OCI-LY7 (cell line): Measurements from ENCODE around the gene TNFAIP8L1. TPM values are rescaled to one million over a fixed set of nuclear protein-coding genes. Genes with fewer than 3 reads are reported as not detected.

ENCODE experiments used
- BruUV-seq: library from RNA; stranded (reverse); fragments of 400-500 nt; replicated peaks from 2 replicates; lab custom pipeline; 2021; lab: Mats Ljungman, UMichigan
- CTCF ChIA-PET: fragments of 300-600 bp; sonication (Branson Sonifier 250); formaldehyde crosslinking; loops from one replicate; lab custom pipeline; 2022; ENCODE audit warnings: antibody characterized with exemption; ENCODE audit not compliant: unreplicated experiment; lab: Charles Lee
- POLR2A ChIA-PET: fragments of 300-600 bp; sonication (Branson Sonifier 250); formaldehyde crosslinking; loops from one replicate; lab custom pipeline; 2022; ENCODE audit warnings: antibody characterized with exemption; lab: Charles Lee
- DNase-seq: peaks from one replicate; pipeline ENCODE4 v3.0.0-alpha.2; 2015; ENCODE audit warnings: low spot score
- H2AFZ ChIP-seq: fragments of 200-600 bp; sonication (generic), shearing (Covaris generic); 2 replicates; pipeline ENCODE4 v1.6.1; 2014; ENCODE audit warnings: mild to moderate bottlenecking, antibody characterized with exemption, low read length, moderate library complexity
- H3K27ac ChIP-seq: fragments of 200-600 bp; sonication (generic); 2 replicates; pipeline ENCODE4 v1.5.1; 2014; ENCODE audit warnings: mixed run types, low read depth, mild to moderate bottlenecking, moderate library complexity, low read length, inconsistent platforms; ENCODE audit not compliant: poor library complexity, severe bottlenecking
- H3K36me3 ChIP-seq: fragments of 200-600 bp; sonication (generic); 2 replicates; pipeline ENCODE4 v1.6.1; 2014; ENCODE audit warnings: mild to moderate bottlenecking, antibody characterized with exemption, low read length, moderate library complexity, mixed read lengths; ENCODE audit not compliant: insufficient read depth
- H3K4me1 ChIP-seq: fragments of 200-600 bp; sonication (generic); 2 replicates; pipeline ENCODE4 v1.5.1; 2014; ENCODE audit warnings: mild to moderate bottlenecking, low read length; ENCODE audit not compliant: insufficient read depth, poor library complexity, severe bottlenecking
- H3K4me2 ChIP-seq: fragments of 200-600 bp; sonication (generic); 2 replicates; pipeline ENCODE4 v1.6.1; 2014; ENCODE audit warnings: mild to moderate bottlenecking, low read length
- H3K4me3 ChIP-seq: fragments of 200-600 bp; sonication (generic); 2 replicates; pipeline ENCODE4 v1.5.1; 2014; ENCODE audit warnings: mild to moderate bottlenecking, low read depth, low read length; ENCODE audit not compliant: poor library complexity, severe bottlenecking
- H3K79me2 ChIP-seq: fragments of 200-600 bp; sonication (generic); 2 replicates; pipeline ENCODE4 v1.6.1; 2016; ENCODE audit warnings: low read depth, mild to moderate bottlenecking, low read length, moderate library complexity, mixed read lengths; ENCODE audit not compliant: insufficient read depth
- H3K9me2 ChIP-seq: fragments of 200-600 bp; sonication (generic); 2 replicates; pipeline ENCODE4 v1.6.1; 2016; ENCODE audit warnings: mild to moderate bottlenecking, low read length, mixed read lengths; ENCODE audit not compliant: insufficient read depth
- H3K9me3 ChIP-seq: fragments of 200-600 bp; sonication (generic); 2 replicates; pipeline ENCODE4 v1.6.1; 2014; ENCODE audit warnings: mild to moderate bottlenecking, mixed run types, low read length, mixed read lengths
- H4K20me1 ChIP-seq: fragments of 200-600 bp; sonication (generic); 2 replicates; pipeline ENCODE4 v1.6.1; 2014; ENCODE audit warnings: mild to moderate bottlenecking, antibody characterized with exemption, low read length, moderate library complexity, mixed read lengths; ENCODE audit not compliant: insufficient read depth
- CTCF ChIP-seq: fragments of 200-600 bp; sonication (generic); conservative IDR thresholded peaks from 2 replicates; pipeline ENCODE4 v1.5.1; 2014; ENCODE audit warnings: mild to moderate bottlenecking, antibody characterized with exemption, low read length, moderate library complexity, mixed read lengths
- EZH2phosphoT487 ChIP-seq: fragments of 200-600 bp; sonication (generic); IDR thresholded peaks from 2 replicates; pipeline ENCODE4 v1.6.1; 2018; ENCODE audit warnings: low read depth, borderline replicate concordance, mild to moderate bottlenecking, mixed run types, antibody characterized with exemption, low read length, moderate library complexity, mixed read lengths
- intact Hi-C: fragments of 100-400 bp; cut with micrococcal nuclease; formaldehyde crosslinking; loops from one replicate; pipeline ENCODE4 v1.10.0; 2022; ENCODE audit not compliant: unreplicated experiment
- total RNA-seq, 2 experiments: library from RNA; depleted of rRNA in 1 of 2; stranded (reverse); fragments of >200 nt in 1 of 2; shearing (Covaris generic) in 1 of 2; gene quantifications; 2 replicates each; pipeline ENCODE4 v1.2.3, GENCODE V29; 2014 to 2022

TNFAIP8L1 gene
- total RNA-seq, 2 experiments from 2014 or later, result 9.0 to 22.7 TPM

DNA sequence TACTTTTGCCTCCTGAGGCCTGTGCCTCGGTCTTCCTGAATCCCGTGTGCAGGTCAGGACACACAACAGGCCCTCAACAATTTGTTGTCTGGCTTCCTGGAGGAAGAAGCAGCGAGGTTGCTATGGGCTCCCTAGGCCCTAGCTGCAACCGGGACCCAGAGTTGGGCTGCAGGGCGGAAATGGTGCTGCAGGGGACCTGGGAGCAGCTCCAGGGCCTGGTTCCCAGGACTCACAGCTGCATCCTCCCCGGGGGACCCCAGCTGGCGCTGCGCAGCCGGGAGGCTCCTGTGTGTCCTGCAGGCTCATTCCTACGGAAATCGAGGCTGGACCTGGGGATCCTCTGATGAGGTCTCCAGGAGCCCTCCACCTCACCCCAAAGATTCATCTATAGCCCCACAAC is 999 bp upstream of the TNFAIP8L1 start:
- Histone ChIP-seq H3K4me2 (peak overlapping the region; percentile 68), H2AFZ (peak overlapping the region; percentile 14; the same call in 1 of the 2 replicates), H3K4me3 (peak overlapping the region; percentile 57), H3K4me1 (peaks cover 33% of the 10 kb centered on the region), H4K20me1 (no peaks in the 10 kb centered on the region), H3K36me3 (no peaks in the 10 kb centered on the region), H3K9me3 (no peaks in the 10 kb centered on the region), H3K27ac (peak overlapping the region; percentile 90), H3K79me2 (peaks cover 17% of the 10 kb centered on the region; the same call in 1 of the 2 replicates), H3K9me2 (no peaks in the 10 kb centered on the region)
- no peak for DNase-seq
- TF ChIP-seq CTCF (no peak), EZH2phosphoT487 (no peak)
- BruUV-seq, result no TSS peak
- ChIA-PET CTCF (no interaction called here), POLR2A (no interaction called here)
- intact Hi-C loops, result loop anchor here (2.0 kb wide), 1 partner anchor 86 kb away; no protein-coding TSS in a partner anchor

DNA sequence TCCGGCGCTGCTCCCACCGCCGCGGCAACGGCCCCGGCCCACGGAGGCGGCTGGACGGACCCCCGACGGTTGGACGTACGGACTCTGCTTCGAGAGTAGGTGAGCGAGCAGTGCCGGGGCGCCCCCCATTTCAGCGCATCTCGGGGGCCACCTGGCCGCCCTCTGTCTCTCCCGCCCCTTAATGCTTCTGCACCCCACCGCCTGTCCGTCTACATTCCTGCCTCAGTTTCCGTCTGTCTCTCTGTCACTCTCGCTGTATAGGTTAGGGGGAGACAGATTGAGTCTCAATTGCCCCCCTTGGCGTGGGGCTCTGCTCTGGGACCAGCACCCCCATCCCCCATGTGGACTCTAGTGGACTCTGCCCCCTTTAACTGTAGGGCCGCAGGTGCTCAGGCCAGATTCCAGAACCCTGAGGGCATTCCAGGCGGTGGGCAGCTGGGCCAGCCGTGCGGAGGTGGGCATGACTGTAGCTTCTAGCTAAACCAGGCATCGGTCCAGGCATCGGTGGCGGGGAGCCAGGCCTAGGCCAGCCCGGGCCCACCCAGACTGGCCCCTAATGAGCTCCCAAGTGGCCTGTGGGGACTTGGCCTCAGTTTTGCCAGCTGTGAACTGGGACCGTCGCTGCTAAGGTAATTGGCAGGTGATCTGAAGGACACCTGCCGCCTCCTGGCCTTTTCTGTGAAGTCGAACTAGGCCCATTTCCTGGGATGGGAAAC is 373 bp downstream of the TNFAIP8L1 start:
- Histone ChIP-seq H3K9me3 (no peaks in the 10 kb centered on the region), H3K9me2 (no peaks in the 10 kb centered on the region), H4K20me1 (no peaks in the 10 kb centered on the region), H3K4me1 (peaks cover 33% of the 10 kb centered on the region), H2AFZ (peak overlapping the region; percentile 49; the same call in 1 of the 2 replicates), H3K27ac (peak overlapping the region; percentile 42), H3K4me3 (peak overlapping the region; percentile 94), H3K36me3 (no peaks in the 10 kb centered on the region), H3K4me2 (peak overlapping the region; percentile 99), H3K79me2 (peaks cover 17% of the 10 kb centered on the region; the same call in 1 of the 2 replicates)
- DNase-seq, result no peak
- BruUV-seq, result TSS peak; percentile 66
- intact Hi-C loops, result loop anchor here (2.0 kb wide), 1 partner anchor 85 kb away; no protein-coding TSS in a partner anchor
- POLR2A ChIA-PET, result no interaction called here
- CTCF ChIA-PET, result no interaction called here
- TF ChIP-seq EZH2phosphoT487 (no peak), CTCF (no peak)
